HG02884 (cell line): ENCODE results near the gene ZNF577.

Experiments
- ATAC-seq: cut with Tn5 transposase; IDR thresholded peaks from one replicate; pipeline ENCODE4 v1.9.1; 2021; ENCODE audit warnings: mild to moderate bottlenecking, moderate library complexity; ENCODE audit not compliant: unreplicated experiment

The ZNF577 gene

GRCh38 chr19:51873097-51873496 is 14.7 kb downstream of the ZNF577 start:
- no peak for ATAC-seq

GRCh38 chr19:51861870-51862622 is 25.7 kb downstream of the ZNF577 start:
- ATAC-seq: no peak

- no peak for ATAC-seq
Measured at GRCh38 chr19:51837145-51837544, 50.6 kb downstream of the ZNF577 start.

GRCh38 chr19:51830274-51830673 is 57.5 kb downstream of the ZNF577 start:
- no peak for ATAC-seq

- ATAC-seq: no peak
Measured at GRCh38 chr19:51824281-51825005, 63.3 kb downstream of the ZNF577 start.

GRCh38 chr19:51822946-51823345 is 64.8 kb downstream of the ZNF577 start:
- no peak for ATAC-seq

GRCh38 chr19:51822325-51822724 is 65.4 kb downstream of the ZNF577 start:
- no peak for ATAC-seq

- no peak for ATAC-seq
Measured at GRCh38 chr19:51821921-51822320, 65.8 kb downstream of the ZNF577 start.

GRCh38 chr19:51821456-51821855 is 66.3 kb downstream of the ZNF577 start:
- ATAC-seq: no peak
